Breast epithelium (tissue), 4 donors: ENCODE measurements around the gene GABARAP. TPM values are rescaled to one million over a fixed set of nuclear protein-coding genes. Genes with fewer than 3 reads are reported as not detected.

ENCODE experiments used
- DNase-seq, 2 donors: peaks; one replicate each; pipeline ENCODE4 v3.0.0-alpha.2; 2019; ENCODE audit warnings: low spot score in 2 of 2
- H3K27ac ChIP-seq, 2 donors: fragments of 200-600 bp; sonication (generic) in 1 of 2; one replicate each; pipeline ENCODE4 v1.5.1; 2016 to 2019; ENCODE audit warnings: mild to moderate bottlenecking in 1 of 2
- H3K27me3 ChIP-seq, 2 donors: fragments of 200-600 bp; sonication (generic) in 1 of 2; one replicate each; pipeline versions ENCODE4 v1.5.1 to v1.6.0; 2017 to 2019; ENCODE audit warnings: control low read depth in 1 of 2, mild to moderate bottlenecking in 1 of 2
- H3K36me3 ChIP-seq: fragments of 200-600 bp; one replicate; pipeline ENCODE4 v1.5.1; 2019
- H3K4me1 ChIP-seq, 2 donors: fragments of 200-600 bp; sonication (generic); one replicate each; pipeline ENCODE4 v1.5.1; 2016 to 2019; ENCODE audit warnings: control low read depth in 1 of 2
- H3K4me3 ChIP-seq, 3 donors: fragments of 200-600 bp; sonication (generic); 1 replicate in 2 of 3; 2 replicates in 1 of 3; pipeline ENCODE4 v1.5.1; 2016 to 2019; ENCODE audit warnings: mild to moderate bottlenecking in 3 of 3, moderate library complexity in 2 of 3
- H3K9me3 ChIP-seq, 2 donors: fragments of 200-600 bp; sonication (generic) in 1 of 2; one replicate each; pipeline ENCODE4 v1.5.1; 2016 to 2019; ENCODE audit warnings: control low read depth in 1 of 2
- POLR2A ChIP-seq: fragments of 450-650 bp; IDR thresholded peaks from one replicate; pipeline ENCODE4 v1.6.1; 2016; ENCODE audit warnings: antibody characterized with exemption, mild to moderate bottlenecking, moderate library complexity
- POLR2AphosphoS5 ChIP-seq, 3 donors: sonication (generic); formaldehyde crosslinking; IDR thresholded peaks; one replicate each; pipeline ENCODE4 v1.6.1; 2017; ENCODE audit warnings: antibody characterized with exemption in 3 of 3
- intact Hi-C: fragments of 100-400 bp; cut with DNase I; formaldehyde crosslinking; loops from one replicate; pipeline ENCODE4 v1.15.1; 2023; ENCODE audit warnings: low total_unique reads
- total RNA-seq, 3 donors: library from RNA; depleted of rRNA; stranded (reverse); fragments of >200 nt; gene quantifications; one replicate each; pipeline ENCODE4 v1.1.0, GENCODE V29; 2016
- TF ChIP-seq, protein P1 (sequence below), 3 donors: fragments of 450-650 bp; IDR thresholded peaks; one replicate each; pipeline ENCODE4 v1.5.1; 2016 to 2017; ENCODE audit warnings: antibody characterized with exemption in 3 of 3, mild to moderate bottlenecking in 3 of 3, moderate library complexity in 3 of 3

Gene GABARAP
- total RNA-seq, 3 donors from 2014 or later: 620 to 765 (median 631) TPM

DNA sequence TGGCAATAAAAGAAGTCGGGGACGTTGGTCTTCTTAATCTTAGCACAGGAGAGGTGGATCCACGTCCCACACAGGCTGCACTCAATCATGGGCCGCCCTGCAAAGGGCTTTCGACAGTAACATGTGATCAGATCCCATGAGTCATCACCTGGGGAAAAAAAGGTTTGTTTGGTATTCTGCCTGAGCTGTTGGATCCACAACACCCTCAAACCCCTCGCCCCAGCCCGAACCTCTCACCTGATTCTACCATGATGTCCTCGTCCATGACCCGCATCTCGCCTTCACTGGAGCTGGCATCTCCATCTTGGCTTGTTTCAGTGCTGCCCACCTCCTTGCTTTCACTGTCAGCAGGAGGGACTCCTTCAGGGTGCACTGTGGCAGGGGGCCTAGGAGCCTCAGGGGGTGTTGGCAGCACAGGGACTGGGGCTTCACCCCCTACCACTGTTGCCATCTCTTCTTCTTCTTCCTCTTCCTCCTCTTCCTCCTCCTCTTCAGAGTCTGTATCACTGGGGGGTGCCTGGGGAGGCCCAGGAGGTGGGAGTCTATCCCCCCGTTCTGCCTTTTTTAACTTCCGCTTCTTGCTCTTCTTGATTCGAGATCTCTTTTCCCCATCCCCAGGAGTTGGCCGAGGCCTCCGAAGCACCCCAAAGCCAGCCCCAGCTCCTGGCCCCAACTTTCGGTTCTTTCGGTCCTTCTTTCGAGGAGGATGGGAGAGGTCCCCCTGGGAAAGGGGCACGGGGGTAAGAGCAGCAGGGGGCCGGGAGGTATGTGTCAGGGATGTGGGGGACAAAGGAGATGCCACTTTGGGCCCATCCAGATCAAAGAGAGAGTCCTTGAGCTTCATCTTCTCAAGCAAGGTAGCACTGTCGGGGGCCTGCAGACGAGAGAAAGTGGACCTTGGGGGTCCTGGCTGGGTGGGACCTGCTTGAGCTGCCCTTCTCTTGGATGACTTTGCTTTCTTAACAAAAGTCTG, 6.3 kb downstream of the GABARAP start:
- Histone ChIP-seq H3K4me3 (no peak overlapping the region), H3K27me3 (no peaks in the 10 kb centered on the region), H3K36me3 (no peaks in the 10 kb centered on the region), H3K9me3 (no peaks in the 10 kb centered on the region), H3K27ac (peak overlapping the region; percentile 15 to 93), H3K4me1 (peaks cover 0 to 24% of the 10 kb centered on the region in 2 donors)
- TF ChIP-seq, protein P1, sequence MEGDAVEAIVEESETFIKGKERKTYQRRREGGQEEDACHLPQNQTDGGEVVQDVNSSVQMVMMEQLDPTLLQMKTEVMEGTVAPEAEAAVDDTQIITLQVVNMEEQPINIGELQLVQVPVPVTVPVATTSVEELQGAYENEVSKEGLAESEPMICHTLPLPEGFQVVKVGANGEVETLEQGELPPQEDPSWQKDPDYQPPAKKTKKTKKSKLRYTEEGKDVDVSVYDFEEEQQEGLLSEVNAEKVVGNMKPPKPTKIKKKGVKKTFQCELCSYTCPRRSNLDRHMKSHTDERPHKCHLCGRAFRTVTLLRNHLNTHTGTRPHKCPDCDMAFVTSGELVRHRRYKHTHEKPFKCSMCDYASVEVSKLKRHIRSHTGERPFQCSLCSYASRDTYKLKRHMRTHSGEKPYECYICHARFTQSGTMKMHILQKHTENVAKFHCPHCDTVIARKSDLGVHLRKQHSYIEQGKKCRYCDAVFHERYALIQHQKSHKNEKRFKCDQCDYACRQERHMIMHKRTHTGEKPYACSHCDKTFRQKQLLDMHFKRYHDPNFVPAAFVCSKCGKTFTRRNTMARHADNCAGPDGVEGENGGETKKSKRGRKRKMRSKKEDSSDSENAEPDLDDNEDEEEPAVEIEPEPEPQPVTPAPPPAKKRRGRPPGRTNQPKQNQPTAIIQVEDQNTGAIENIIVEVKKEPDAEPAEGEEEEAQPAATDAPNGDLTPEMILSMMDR (IDR thresholded peaks at IDR 0.05): no peak
- TF ChIP-seq POLR2AphosphoS5 (IDR thresholded peaks at IDR 0.05) (no peak), POLR2A (no peak)
- DNase-seq: no peak
- intact Hi-C loops: no loop called here

DNA sequence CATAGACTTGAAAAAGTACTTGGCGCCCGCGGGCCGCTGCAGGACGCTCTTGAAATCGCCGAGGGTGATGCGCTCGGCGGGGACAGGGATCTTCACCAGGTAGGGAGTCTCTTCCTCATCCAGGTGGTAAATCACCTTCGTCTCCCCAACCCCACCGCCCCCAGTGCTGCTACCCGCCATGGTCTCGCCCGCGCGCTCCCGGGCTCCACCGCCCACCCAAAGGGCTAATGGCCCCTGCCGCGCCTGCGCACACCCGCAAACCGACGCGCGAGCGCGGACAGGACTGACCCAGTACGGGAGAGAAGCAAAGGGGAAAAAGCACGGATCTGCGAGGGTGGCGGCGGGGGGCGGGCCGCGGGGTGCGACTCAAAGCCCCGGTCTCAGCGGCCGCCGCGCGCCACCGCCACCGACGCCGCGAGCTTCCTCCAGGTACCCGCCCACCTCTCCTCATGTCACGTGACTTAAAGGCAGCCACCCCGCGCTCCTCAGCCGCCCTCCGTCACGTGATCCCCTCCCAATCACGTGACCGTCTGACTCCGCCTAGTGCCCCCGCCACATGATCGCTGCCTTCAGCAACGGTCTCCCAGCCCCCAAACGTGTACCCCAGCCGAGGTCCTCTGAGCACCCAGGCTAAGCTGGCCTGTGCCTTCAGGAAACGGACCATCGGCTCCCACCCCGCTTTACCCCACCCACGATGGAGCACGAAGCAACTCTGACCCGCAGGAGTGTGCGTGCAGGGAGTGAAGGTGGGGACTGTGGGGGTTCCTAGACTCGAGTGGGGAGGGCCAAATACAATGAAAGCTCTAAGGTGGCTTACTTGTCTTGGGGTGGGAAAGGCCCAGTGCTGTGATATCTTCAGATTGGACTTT, 7.9 kb downstream of the GABARAP start, which contains the start of gene DVL2:
DVL2 (minus strand) TSS at position 435 of the 869 bp plus-strand sequence; CDS start at position 180, 255 bp downstream.
- peak; percentile 97 for DNase-seq
- Histone ChIP-seq H3K4me3 (peak within 1 kb of the TSS; percentile 71 to 98 (median 94)), H3K36me3 (no peaks in the 10 kb centered on the region), H3K27ac (peak within 1 kb of the TSS; percentile 93 to 96), H3K4me1 (peaks cover 0 to 12% of the 10 kb centered on the region in 2 donors), H3K27me3 (no peaks in the 10 kb centered on the region), H3K9me3 (no peaks in the 10 kb centered on the region)
- intact Hi-C loops: no loop called here
- TF ChIP-seq POLR2AphosphoS5 (IDR thresholded peaks at IDR 0.05) (peak; percentile 82 to 95 (median 92)), POLR2A (peak; percentile 77)
- TF ChIP-seq, protein P1 (IDR thresholded peaks at IDR 0.05): no peak

DNA sequence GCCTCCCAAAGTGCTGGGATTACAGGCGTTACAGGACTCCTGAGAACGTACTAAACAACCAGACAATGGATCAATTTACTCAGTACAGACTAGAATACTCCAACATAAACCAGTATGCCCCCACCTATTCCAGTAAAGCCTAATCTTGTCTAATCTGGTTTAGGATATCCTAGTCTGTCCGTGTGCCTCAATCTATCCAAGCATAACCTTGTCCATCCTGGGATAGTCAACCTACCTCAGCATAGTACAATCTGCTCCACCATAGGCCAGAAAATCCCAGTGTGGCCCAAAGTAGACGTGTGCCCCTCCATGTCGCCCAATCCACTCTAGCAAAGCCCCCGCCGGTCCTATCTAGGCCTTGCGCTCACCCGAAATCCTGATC, 8.6 kb downstream of the GABARAP start:
- no peaks in the 10 kb centered on the region for H3K36me3 ChIP-seq
- no peaks in the 10 kb centered on the region for H3K9me3 ChIP-seq
- intact Hi-C loops: no loop called here
- peak overlapping the region; percentile 93 to 96 for H3K27ac ChIP-seq
- no peak for DNase-seq
- H3K4me3 ChIP-seq: peak overlapping the region; percentile 71 to 98 (median 94)
- H3K27me3 ChIP-seq: no peaks in the 10 kb centered on the region
- TF ChIP-seq POLR2AphosphoS5 (IDR thresholded peaks at IDR 0.05) (no peak), POLR2A (no peak)
- TF ChIP-seq, protein P1 (IDR thresholded peaks at IDR 0.05): no peak
- peaks cover 0 to 12% of the 10 kb centered on the region in 2 donors for H3K4me1 ChIP-seq

DNA sequence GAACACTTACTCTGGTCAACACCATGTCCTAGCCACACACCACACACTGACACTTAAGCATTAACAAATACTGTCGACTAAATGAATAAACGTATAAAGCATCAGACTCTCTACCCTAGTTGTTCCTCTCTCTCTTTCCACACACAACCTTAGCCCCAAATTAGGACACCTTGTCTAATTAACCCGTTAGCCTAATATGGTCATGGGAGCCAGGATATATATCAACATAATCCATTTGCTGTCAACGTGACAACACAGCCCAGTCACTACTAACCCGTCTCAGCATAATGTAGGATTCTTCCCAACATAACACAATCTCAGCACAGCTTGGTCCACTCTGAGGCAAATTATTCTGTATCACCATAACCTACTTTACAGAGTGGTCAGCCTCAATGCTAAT, 10.1 kb downstream of the GABARAP start:
- H3K9me3 ChIP-seq: no peaks in the 10 kb centered on the region
- H3K27me3 ChIP-seq: no peaks in the 10 kb centered on the region
- no peak for DNase-seq
- peak overlapping the region in 1 of 3 donors; percentile 98 for H3K4me3 ChIP-seq
- intact Hi-C loops: no loop called here
- no peak overlapping the region for H3K27ac ChIP-seq
- H3K36me3 ChIP-seq: no peaks in the 10 kb centered on the region
- peaks cover 0 to 12% of the 10 kb centered on the region in 2 donors for H3K4me1 ChIP-seq
- TF ChIP-seq POLR2AphosphoS5 (IDR thresholded peaks at IDR 0.05) (no peak), POLR2A (no peak)
- TF ChIP-seq, protein P1 (IDR thresholded peaks at IDR 0.05): no peak
